ENCODE results near the gene CXorf58.

CXorf58 gene

GRCh38 chrX:23938690-23939089 is 30.9 kb downstream of the CXorf58 start:
- TF ChIP-seq ESRRG (CRISPR knock-in tag; IDR thresholded peaks at IDR 0.05), result no peak
- no peak for TF ChIP-seq PPARA (CRISPR knock-in tag; IDR thresholded peaks at IDR 0.05; ENCODE audit: borderline replicate concordance)
- no peak for TF ChIP-seq ARNTL (CRISPR knock-in tag; IDR thresholded peaks at IDR 0.05; ENCODE audit: borderline replicate concordance, low read depth)
- no peak for ATAC-seq

- TF ChIP-seq ARNTL (CRISPR knock-in tag; IDR thresholded peaks at IDR 0.05; ENCODE audit: borderline replicate concordance, low read depth) (no peak), ZFP3 (CRISPR knock-in tag; IDR thresholded peaks at IDR 0.05) (no peak), TSHZ2 (CRISPR knock-in tag; IDR thresholded peaks at IDR 0.05) (no peak), CSRNP3 (CRISPR knock-in tag; IDR thresholded peaks at IDR 0.05) (no peak), POU6F1 (CRISPR knock-in tag; IDR thresholded peaks at IDR 0.05; ENCODE audit: borderline replicate concordance, low read depth) (no peak), TOX (CRISPR knock-in tag; IDR thresholded peaks at IDR 0.05; ENCODE audit: borderline replicate concordance) (no peak), PATZ1 (CRISPR knock-in tag; IDR thresholded peaks at IDR 0.05; ENCODE audit: borderline replicate concordance) (no peak), ZNF70 (CRISPR knock-in tag; IDR thresholded peaks at IDR 0.05) (no peak), ZFP30 (CRISPR knock-in tag; IDR thresholded peaks at IDR 0.05) (no peak), PPARA (CRISPR knock-in tag; IDR thresholded peaks at IDR 0.05; ENCODE audit: borderline replicate concordance) (no peak), SNAI2 (CRISPR knock-in tag; IDR thresholded peaks at IDR 0.05) (no peak), ZNF565 (CRISPR knock-in tag; conservative IDR thresholded peaks at IDR 0.05; ENCODE audit: low read depth) (no peak), ZNF8 (CRISPR knock-in tag; IDR thresholded peaks at IDR 0.05) (no peak), ZC3H10 (CRISPR knock-in tag; IDR thresholded peaks at IDR 0.05) (no peak), CREB5 (CRISPR knock-in tag; IDR thresholded peaks at IDR 0.05; ENCODE audit: low read depth) (no peak), TCF4 (CRISPR knock-in tag; IDR thresholded peaks at IDR 0.05; ENCODE audit: borderline replicate concordance) (no peak), ESRRG (CRISPR knock-in tag; IDR thresholded peaks at IDR 0.05) (no peak), BACH2 (CRISPR knock-in tag; IDR thresholded peaks at IDR 0.05; ENCODE audit: borderline replicate concordance) (no peak), RARB (CRISPR knock-in tag; IDR thresholded peaks at IDR 0.05) (no peak)
- ATAC-seq, result no peak
Measured at GRCh38 chrX:23939203-23939602, 31.4 kb downstream of the CXorf58 start.

- no peak for ATAC-seq
- TF ChIP-seq OSR1 (CRISPR knock-in tag; IDR thresholded peaks at IDR 0.05), result no peak
- TF ChIP-seq TOX (CRISPR knock-in tag; IDR thresholded peaks at IDR 0.05; ENCODE audit: borderline replicate concordance), result no peak
- TF ChIP-seq ZNF70 (CRISPR knock-in tag; IDR thresholded peaks at IDR 0.05), result no peak
- TF ChIP-seq CREB5 (CRISPR knock-in tag; IDR thresholded peaks at IDR 0.05; ENCODE audit: low read depth), result no peak
- no peak for TF ChIP-seq ISL1 (CRISPR knock-in tag; IDR thresholded peaks at IDR 0.05)
- no peak for TF ChIP-seq ZFP3 (CRISPR knock-in tag; IDR thresholded peaks at IDR 0.05)
- TF ChIP-seq ARNTL (CRISPR knock-in tag; IDR thresholded peaks at IDR 0.05; ENCODE audit: borderline replicate concordance, low read depth), result no peak
- TF ChIP-seq CSRNP3 (CRISPR knock-in tag; IDR thresholded peaks at IDR 0.05), result no peak
- TF ChIP-seq ZFP30 (CRISPR knock-in tag; IDR thresholded peaks at IDR 0.05), result no peak
- no peak for TF ChIP-seq ESRRG (CRISPR knock-in tag; IDR thresholded peaks at IDR 0.05)
- no peak for TF ChIP-seq POU6F1 (CRISPR knock-in tag; IDR thresholded peaks at IDR 0.05; ENCODE audit: borderline replicate concordance, low read depth)
- no peak for TF ChIP-seq GLIS3 (CRISPR knock-in tag; IDR thresholded peaks at IDR 0.05)
- no peak for TF ChIP-seq CSDC2 (CRISPR knock-in tag; IDR thresholded peaks at IDR 0.05)
- no peak for TF ChIP-seq BACH2 (CRISPR knock-in tag; IDR thresholded peaks at IDR 0.05; ENCODE audit: borderline replicate concordance)
- no peak for TF ChIP-seq ZC3H10 (CRISPR knock-in tag; IDR thresholded peaks at IDR 0.05)
- no peak for TF ChIP-seq ZNF8 (CRISPR knock-in tag; IDR thresholded peaks at IDR 0.05)
- TF ChIP-seq TCF4 (CRISPR knock-in tag; IDR thresholded peaks at IDR 0.05; ENCODE audit: borderline replicate concordance), result no peak
- TF ChIP-seq RARB (CRISPR knock-in tag; IDR thresholded peaks at IDR 0.05), result no peak
Measured at GRCh38 chrX:23944234-23944633, 36.4 kb downstream of the CXorf58 start.
